ENCODE results near the gene CLASRP. TPM values are rescaled to one million over a fixed set of nuclear protein-coding genes. Genes with fewer than 3 reads are reported as not detected.
"Not testable (repeated sequence)": the region's sequence is repeated elsewhere in the genome, so short reads cannot be mapped to it uniquely, and the experiment has no call there.

Gene CLASRP
- total RNA-seq, 3 donors from 2014 or later, result 79.4 to 113 (median 93.2) TPM

GRCh38 chr19:45114116-45114515 is 75.3 kb downstream of the CLASRP start:
- no peak for ATAC-seq
- H3K36me3 ChIP-seq (ENCODE audit: low read depth), result no peaks in the 10 kb centered on the region
- H3K4me1 ChIP-seq (ENCODE audit: low read depth), result peaks cover 62% of the 10 kb centered on the region
- no peak for DNase-seq
- no peak overlapping the region for H3K4me3 ChIP-seq
- intact Hi-C loops (cut with DNase I, micrococcal nuclease), result no loop called here
- H3K9me3 ChIP-seq, result no peaks in the 10 kb centered on the region
- TF ChIP-seq CTCF (IDR thresholded peaks at IDR 0.05), result no peak

- ATAC-seq (no peak), DNase-seq (no peak)
- intact Hi-C loops (cut with DNase I, micrococcal nuclease), result no loop called here
- Histone ChIP-seq H3K9me3 (no peaks in the 10 kb centered on the region), H3K4me3 (no peak overlapping the region), H3K36me3 (ENCODE audit: low read depth) (no peaks in the 10 kb centered on the region), H3K4me1 (ENCODE audit: low read depth) (peaks cover 67% of the 10 kb centered on the region)
- TF ChIP-seq CTCF (IDR thresholded peaks at IDR 0.05), result no peak
Observed at GRCh38 chr19:45115809-45116615, 77.2 kb downstream of the CLASRP start.

GRCh38 chr19:45117167-45117594 is 78.3 kb downstream of the CLASRP start:
- peak; percentile 4 for ATAC-seq
- Histone ChIP-seq H3K36me3 (ENCODE audit: low read depth) (no peaks in the 10 kb centered on the region), H3K4me1 (ENCODE audit: low read depth) (peaks cover 57% of the 10 kb centered on the region), H3K9me3 (no peaks in the 10 kb centered on the region), H3K4me3 (no peak overlapping the region)
- intact Hi-C loops (cut with DNase I, micrococcal nuclease), result no loop called here
- no peak for TF ChIP-seq CTCF (IDR thresholded peaks at IDR 0.05)
- peak in 2 of 3 donors; percentile 35 to 42 for DNase-seq

- H3K4me1 ChIP-seq (ENCODE audit: low read depth), result peaks cover 52% of the 10 kb centered on the region
Observed at GRCh38 chr19:45117671-45118070, 78.8 kb downstream of the CLASRP start.

GRCh38 chr19:45118106-45118505 is 79.3 kb downstream of the CLASRP start:
- H3K36me3 ChIP-seq (ENCODE audit: low read depth), result no peaks in the 10 kb centered on the region
- ATAC-seq, result no peak

More at GRCh38 chr19:45117671-45118070, 78.8 kb downstream of the CLASRP start:
- ATAC-seq (peak; percentile 35), DNase-seq (peak in 1 of 3 donors; percentile 48)
- Histone ChIP-seq H3K36me3 (ENCODE audit: low read depth) (no peaks in the 10 kb centered on the region), H3K4me3 (no peak overlapping the region), H3K9me3 (no peaks in the 10 kb centered on the region)
- intact Hi-C loops (cut with DNase I, micrococcal nuclease), result no loop called here
- no peak for TF ChIP-seq CTCF (IDR thresholded peaks at IDR 0.05)

GRCh38 chr19:45118591-45119355 is 79.9 kb downstream of the CLASRP start:
- H3K4me3 ChIP-seq; H3K36me3 ChIP-seq (ENCODE audit: low read depth); intact Hi-C loops (cut with DNase I, micrococcal nuclease); H3K9me3 ChIP-seq: not testable (repeated sequence)
- DNase-seq, result peak; percentile 44 to 67 (median 58)
- ATAC-seq, result peak; percentile 51
- H3K4me1 ChIP-seq (ENCODE audit: low read depth), result peaks cover 49% of the 10 kb centered on the region

More at GRCh38 chr19:45118106-45118505, 79.3 kb downstream of the CLASRP start:
- no peak overlapping the region for H3K4me3 ChIP-seq
- no peak for DNase-seq
- intact Hi-C loops (cut with DNase I, micrococcal nuclease), result no loop called here
- no peaks in the 10 kb centered on the region for H3K9me3 ChIP-seq
- H3K4me1 ChIP-seq (ENCODE audit: low read depth), result peaks cover 52% of the 10 kb centered on the region
- no peak for TF ChIP-seq CTCF (IDR thresholded peaks at IDR 0.05)
